ENCODE data around the gene GFOD1. TPM values are rescaled to one million over a fixed set of nuclear protein-coding genes. Genes with fewer than 3 reads are reported as not detected.

The GFOD1 gene
- total RNA-seq, 4 donors from 2014 or later = 4.7 to 26.6 (median 10.1) TPM

- Histone ChIP-seq H3K36me3 (no peaks in the 10 kb centered on the region), H3K9me3 (no peaks in the 10 kb centered on the region), H3K27me3 (no peaks in the 10 kb centered on the region), H3K4me1 (peaks cover 0 to 12% of the 10 kb centered on the region in 2 donors), H3K27ac (peak overlapping the region; percentile 36 to 59), H3K4me3 (no peak overlapping the region)
- intact Hi-C loops (cut with DNase I; ENCODE audit: low total_unique reads) = no loop called here
- TF ChIP-seq CTCF (IDR thresholded peaks at IDR 0.05) = no peak
- DNase-seq = no peak
Observed at GRCh38 chr6:13355043-13355945, 132.1 kb downstream of the GFOD1 start.

GRCh38 chr6:13354331-13355042 lies 132.9 kb downstream of the GFOD1 start:
- Histone ChIP-seq H3K9me3 (no peaks in the 10 kb centered on the region), H3K27me3 (no peaks in the 10 kb centered on the region), H3K36me3 (no peaks in the 10 kb centered on the region), H3K27ac (peak overlapping the region; percentile 36 to 59), H3K4me1 (peaks cover 0 to 12% of the 10 kb centered on the region in 2 donors), H3K4me3 (no peak overlapping the region)
- DNase-seq = no peak
- TF ChIP-seq POLR2A (IDR thresholded peaks at IDR 0.05) = no peak
- no peak for TF ChIP-seq CTCF (IDR thresholded peaks at IDR 0.05)
- intact Hi-C loops (cut with DNase I; ENCODE audit: low total_unique reads) = no loop called here

GRCh38 chr6:13352165-13352564 lies 135.2 kb downstream of the GFOD1 start:
- no peaks in the 10 kb centered on the region for H3K27me3 ChIP-seq
- intact Hi-C loops (cut with DNase I; ENCODE audit: low total_unique reads) = no loop called here
- TF ChIP-seq POLR2A (IDR thresholded peaks at IDR 0.05) (no peak), CTCF (IDR thresholded peaks at IDR 0.05) (no peak)
- DNase-seq = no peak
- H3K9me3 ChIP-seq = no peaks in the 10 kb centered on the region
- H3K27ac ChIP-seq = no peak overlapping the region
- no peak overlapping the region for H3K4me3 ChIP-seq
- peaks cover 0 to 12% of the 10 kb centered on the region in 2 donors for H3K4me1 ChIP-seq
- no peaks in the 10 kb centered on the region for H3K36me3 ChIP-seq

GRCh38 chr6:13351271-13351670 lies 136.1 kb downstream of the GFOD1 start:
- Histone ChIP-seq H3K9me3 (no peaks in the 10 kb centered on the region), H3K27me3 (no peaks in the 10 kb centered on the region), H3K27ac (no peak overlapping the region), H3K36me3 (no peaks in the 10 kb centered on the region), H3K4me1 (peaks cover 0 to 12% of the 10 kb centered on the region in 2 donors), H3K4me3 (no peak overlapping the region)
- TF ChIP-seq POLR2A (IDR thresholded peaks at IDR 0.05) (no peak), CTCF (IDR thresholded peaks at IDR 0.05) (no peak)
- intact Hi-C loops (cut with DNase I; ENCODE audit: low total_unique reads) = no loop called here
- no peak for DNase-seq
